SK-N-SH treated with all-trans-retinoic acid at 6 μM for 48 hours (cell line): Measurements from ENCODE around the gene DGKI.

ENCODE experiments used
- CSDC2 ChIP-seq: fragments of 250-450 bp; sonication (Bioruptor Pico); IDR thresholded peaks from 2 replicates; pipeline ENCODE4 v1.5.0; 2020; ENCODE audit warnings: mild to moderate bottlenecking, moderate library complexity
- ESRRG ChIP-seq: fragments of 250-450 bp; sonication (Bioruptor Pico); IDR thresholded peaks from 2 replicates; pipeline ENCODE4 v1.6.1; 2021; ENCODE audit warnings: mild to moderate bottlenecking
- ISL1 ChIP-seq: fragments of 250-450 bp; sonication (Bioruptor Pico); IDR thresholded peaks from 2 replicates; pipeline ENCODE4 v2.1.2; 2022; ENCODE audit warnings: mild to moderate bottlenecking, moderate library complexity
- PATZ1 ChIP-seq: fragments of 250-450 bp; sonication (Bioruptor Pico); IDR thresholded peaks from 2 replicates; pipeline ENCODE4 v1.8.0; 2020; ENCODE audit warnings: mild to moderate bottlenecking, moderate library complexity, borderline replicate concordance
- TSHZ2 ChIP-seq: fragments of 250-450 bp; sonication (Bioruptor Pico); IDR thresholded peaks from 2 replicates; pipeline ENCODE4 v1.5.0; 2020; ENCODE audit warnings: mild to moderate bottlenecking, moderate library complexity
- ZFP3 ChIP-seq: fragments of 250-450 bp; sonication (Bioruptor Pico); IDR thresholded peaks from 2 replicates; pipeline ENCODE4 v1.5.0; 2020; ENCODE audit warnings: mild to moderate bottlenecking, moderate library complexity
- ZNF565 ChIP-seq: fragments of 450-650 bp; formaldehyde crosslinking; conservative IDR thresholded peaks from 2 replicates; pipeline ENCODE4 v1.5.0; 2020; ENCODE audit warnings: low read depth, mild to moderate bottlenecking, moderate library complexity
- ZNF70 ChIP-seq: fragments of 450-650 bp; formaldehyde crosslinking; IDR thresholded peaks from 2 replicates; pipeline ENCODE4 v1.5.0; 2020; ENCODE audit warnings: mild to moderate bottlenecking, moderate library complexity
- ZNF8 ChIP-seq: fragments of 450-650 bp; formaldehyde crosslinking; IDR thresholded peaks from 2 replicates; pipeline ENCODE4 v1.5.0; 2020; ENCODE audit warnings: mild to moderate bottlenecking, moderate library complexity
- TF ChIP-seq, protein P1 (sequence below): fragments of 250-450 bp; sonication (Bioruptor Pico); IDR thresholded peaks from 2 replicates; pipeline ENCODE4 v1.5.1; 2020; ENCODE audit warnings: low read depth, mild to moderate bottlenecking, moderate library complexity

DNA sequence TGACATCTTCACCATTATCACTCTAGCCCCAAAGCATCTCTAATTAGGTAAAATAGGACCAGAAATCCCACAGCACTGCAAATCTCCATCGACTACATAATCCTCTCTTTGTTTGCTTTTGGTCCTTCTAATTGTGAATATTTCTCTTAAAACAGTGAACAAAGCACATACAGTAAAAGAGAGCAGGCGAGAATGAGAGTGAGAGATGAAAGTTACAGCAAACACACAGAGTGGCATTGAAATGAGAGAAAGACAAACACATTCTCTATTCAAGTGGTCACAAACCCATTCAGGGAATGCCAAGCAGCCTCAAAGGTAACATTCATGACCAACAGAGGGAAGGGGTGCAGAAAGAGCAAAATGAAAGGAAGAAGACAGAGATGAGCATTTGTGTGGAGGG, 393.4 kb downstream of the DGKI start:
- no peak for TF ChIP-seq ZFP3 (CRISPR knock-in tag)
- TF ChIP-seq PATZ1, result no peak
- TF ChIP-seq ZNF8, result no peak
- TF ChIP-seq ESRRG (CRISPR knock-in tag), result no peak
- TF ChIP-seq, protein P1, sequence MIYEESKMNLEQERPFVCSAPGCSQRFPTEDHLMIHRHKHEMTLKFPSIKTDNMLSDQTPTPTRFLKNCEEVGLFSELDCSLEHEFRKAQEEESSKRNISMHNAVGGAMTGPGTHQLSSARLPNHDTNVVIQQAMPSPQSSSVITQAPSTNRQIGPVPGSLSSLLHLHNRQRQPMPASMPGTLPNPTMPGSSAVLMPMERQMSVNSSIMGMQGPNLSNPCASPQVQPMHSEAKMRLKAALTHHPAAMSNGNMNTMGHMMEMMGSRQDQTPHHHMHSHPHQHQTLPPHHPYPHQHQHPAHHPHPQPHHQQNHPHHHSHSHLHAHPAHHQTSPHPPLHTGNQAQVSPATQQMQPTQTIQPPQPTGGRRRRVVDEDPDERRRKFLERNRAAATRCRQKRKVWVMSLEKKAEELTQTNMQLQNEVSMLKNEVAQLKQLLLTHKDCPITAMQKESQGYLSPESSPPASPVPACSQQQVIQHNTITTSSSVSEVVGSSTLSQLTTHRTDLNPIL (CRISPR knock-in tag), result no peak
- no peak for TF ChIP-seq ZNF70 (CRISPR knock-in tag)
- no peak for TF ChIP-seq ZNF565 (CRISPR knock-in tag)
- TF ChIP-seq CSDC2, result no peak
- TF ChIP-seq TSHZ2 (CRISPR knock-in tag), result no peak
- no peak for TF ChIP-seq ISL1 (CRISPR knock-in tag)
